GM19099 (cell line): ENCODE data around the gene A2M.

Source experiments
- POLR2A ChIP-seq: IDR thresholded peaks from 3 replicates; pipeline ENCODE4 v1.6.1; 2011; ENCODE audit warnings: low read depth; ENCODE audit not compliant: insufficient read length; ENCODE audit errors: extremely low read depth

Gene A2M

DNA sequence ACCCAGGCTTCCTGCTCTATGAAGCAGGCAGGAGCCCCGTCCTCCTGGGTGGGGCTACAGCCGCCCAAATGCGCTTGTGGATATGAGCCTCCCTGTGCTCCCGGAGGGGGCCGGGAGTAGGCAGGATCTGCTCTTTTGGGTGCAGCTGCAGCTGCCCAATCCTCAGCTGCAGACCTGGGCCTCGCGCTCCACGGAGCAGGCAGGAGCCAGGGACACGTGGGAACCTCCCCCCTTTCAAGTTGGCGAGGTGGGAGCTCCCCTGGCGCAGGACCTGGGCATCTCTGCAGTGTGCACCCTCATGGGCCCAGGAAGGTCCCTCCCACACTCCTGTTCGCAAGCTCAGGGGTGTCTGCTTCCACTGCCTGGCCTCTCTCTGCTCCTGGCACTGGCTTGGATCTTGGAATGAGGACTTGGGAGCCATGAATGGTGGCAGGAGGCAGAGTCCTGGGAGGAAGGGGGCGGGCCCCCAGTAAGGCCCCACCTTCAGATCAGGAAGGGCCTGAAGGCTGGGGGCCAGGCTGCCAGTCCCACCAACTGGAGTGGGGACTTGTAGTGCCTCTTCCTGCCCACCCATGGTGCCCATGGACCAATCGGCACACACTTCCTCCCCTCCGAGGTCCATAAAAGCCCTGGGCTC, 65.1 kb downstream of the A2M start:
- no peak for TF ChIP-seq POLR2A

DNA sequence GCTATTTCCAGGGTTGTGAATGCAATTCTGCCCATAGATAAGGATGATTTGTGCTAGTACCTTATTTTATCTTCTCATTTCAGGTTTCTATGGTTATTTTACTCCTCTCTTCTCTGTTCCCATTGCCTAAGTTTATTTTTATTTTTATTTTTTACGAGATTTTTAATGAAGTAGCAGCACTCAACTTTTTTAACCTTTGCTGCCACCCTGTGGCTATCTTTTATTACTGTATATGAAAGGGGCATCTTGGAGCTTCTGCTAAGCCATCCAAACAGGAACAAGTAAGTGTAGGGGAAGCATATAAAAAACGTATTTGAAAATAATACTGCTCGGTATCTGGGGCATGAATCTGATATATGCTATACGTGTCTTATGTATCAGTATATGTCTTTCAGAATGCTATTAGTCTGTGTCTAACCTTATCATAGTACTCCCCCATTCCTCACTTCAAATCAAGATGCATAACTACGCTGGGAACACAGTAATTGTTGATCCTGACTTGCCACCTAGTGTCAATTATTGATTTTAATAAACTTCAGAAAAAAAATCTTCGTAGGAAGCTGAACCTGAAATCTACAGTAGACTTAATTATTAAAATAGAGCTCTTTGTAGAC, 66.1 kb downstream of the A2M start:
- no peak for TF ChIP-seq POLR2A

DNA sequence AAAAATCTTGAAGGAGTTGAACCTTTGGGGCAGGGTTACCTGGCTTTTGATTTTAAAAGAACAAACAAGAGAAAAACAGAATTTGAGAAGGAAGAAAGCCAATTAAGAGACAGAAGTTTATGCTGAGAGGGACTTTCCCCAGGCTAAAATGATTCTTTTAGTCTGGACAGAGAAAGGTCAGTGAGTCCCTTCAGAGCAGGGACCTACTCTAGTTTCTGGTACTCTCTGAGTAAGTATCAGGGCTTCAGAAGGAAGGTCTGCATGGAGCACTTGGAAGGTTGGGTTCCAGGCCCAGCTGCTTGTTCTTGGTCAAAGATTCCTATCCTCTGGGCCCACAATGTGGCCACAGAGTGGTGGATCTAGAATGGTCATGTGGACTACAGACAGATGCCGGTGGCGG, 66.8 kb downstream of the A2M start:
- TF ChIP-seq POLR2A = no peak

DNA sequence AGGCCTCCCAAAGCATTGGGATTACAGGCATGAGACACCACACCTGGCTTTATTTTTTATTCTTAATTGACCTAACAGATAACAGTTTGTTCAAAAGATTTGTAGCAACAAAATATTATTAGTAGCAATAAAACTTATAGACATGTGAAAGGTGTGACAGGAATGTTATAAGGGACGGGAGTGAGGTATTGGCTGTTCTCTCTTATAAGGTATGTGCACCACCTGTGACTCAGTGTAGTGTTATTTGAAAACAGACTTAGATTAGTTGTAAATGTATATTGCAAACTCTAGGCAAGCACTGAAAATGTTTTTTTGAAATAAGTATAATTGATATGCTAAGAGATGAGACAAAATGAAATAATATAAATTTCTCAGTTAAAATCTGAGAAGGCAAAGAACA, 68.6 kb downstream of the A2M start:
- TF ChIP-seq POLR2A = no peak

DNA sequence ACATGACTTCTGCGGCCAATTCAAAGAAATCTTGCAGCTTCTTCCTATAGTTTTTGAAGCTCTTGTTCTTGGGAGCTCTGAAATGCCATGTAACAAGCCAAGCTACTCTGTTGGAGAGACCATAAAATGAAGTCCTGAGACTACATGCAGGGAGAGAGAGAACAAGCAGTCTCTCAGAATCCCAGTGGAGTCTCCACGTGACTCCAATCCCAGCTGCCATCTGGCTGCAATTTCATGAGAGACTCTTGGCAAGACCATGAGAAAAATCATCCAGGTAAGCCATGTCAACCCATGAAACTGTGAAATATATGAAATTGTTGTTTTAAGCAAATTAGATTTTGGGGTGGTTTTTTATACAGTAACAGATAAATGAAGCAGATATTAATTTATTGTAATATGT, 72.0 kb downstream of the A2M start:
- TF ChIP-seq POLR2A = no peak

DNA sequence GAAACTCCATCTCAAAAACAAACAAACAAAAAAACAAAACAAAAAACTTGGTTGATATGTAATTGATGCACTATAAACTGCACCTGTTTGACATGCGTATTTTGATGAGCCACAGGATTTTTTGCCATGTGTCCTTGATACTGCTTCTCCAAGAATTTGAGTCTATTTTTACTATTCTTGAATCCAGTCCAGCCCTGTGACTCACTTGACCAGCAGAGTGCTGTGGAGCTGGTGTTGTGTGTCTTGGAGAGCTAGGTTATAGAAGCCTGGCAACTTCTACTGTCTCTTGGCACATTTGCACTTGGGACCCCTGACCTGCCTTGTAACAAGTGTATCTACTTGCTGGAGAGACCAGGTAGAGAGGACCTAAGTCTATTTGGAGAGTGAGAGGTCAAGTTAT, 74.4 kb downstream of the A2M start:
- no peak for TF ChIP-seq POLR2A

DNA sequence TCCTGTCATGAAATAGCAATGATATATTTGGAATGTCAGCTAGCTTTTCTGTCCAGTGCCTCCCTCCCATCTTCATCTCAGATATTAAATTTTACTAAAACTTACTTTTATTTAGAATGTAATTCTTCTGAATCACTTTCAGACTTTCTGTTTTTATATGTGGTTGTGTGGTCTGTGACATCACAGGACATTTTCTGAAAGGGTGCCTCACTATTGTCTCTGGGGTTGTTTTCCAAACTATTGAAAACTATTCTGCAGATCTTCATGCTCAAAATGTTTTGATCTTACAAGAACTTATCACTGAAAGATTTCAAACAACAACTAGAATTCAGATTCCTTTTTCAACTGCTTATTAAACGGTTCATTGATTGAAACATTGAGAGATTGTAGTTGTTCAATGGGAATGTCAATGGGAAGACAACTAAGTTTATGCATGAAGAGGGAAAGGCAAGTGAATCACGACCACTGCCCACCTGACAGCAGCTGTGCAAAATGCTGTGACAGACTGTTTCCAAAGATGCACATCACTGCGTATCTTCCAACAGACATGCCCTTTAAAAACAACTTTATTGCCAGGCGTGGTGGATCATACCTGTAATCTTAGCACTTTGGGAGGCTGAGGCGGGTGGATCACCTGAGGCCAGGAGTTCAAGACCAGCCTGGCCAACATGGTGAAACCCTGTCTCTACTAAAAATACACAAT, 75.1 kb downstream of the A2M start:
- TF ChIP-seq POLR2A = no peak

DNA sequence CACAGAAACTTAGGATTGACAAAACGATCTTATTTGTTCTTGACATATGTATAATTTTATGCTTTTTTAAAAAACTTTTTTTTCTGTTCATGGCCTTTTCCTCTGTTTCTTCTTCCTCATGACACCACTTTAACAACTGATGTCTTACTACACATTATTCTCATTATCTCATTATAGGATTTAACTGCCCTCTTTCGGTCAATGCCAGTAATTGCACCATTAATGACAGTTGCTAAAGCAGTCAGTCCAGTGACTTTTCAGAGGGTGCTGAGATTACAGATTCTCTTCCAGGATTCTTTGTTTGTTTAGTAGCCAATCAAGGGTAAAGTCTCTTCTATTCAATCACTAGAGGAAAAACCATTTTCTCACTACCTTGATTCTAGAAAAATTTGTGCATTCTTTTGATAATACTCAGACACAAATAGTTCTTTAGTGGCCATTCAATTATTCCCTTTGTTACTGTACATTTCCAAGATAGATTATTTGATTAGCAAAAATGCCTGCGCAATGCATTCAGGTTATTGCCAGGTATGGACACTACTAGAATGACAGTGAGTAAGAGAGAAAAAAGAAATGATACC, 76.2 kb downstream of the A2M start:
- no peak for TF ChIP-seq POLR2A

DNA sequence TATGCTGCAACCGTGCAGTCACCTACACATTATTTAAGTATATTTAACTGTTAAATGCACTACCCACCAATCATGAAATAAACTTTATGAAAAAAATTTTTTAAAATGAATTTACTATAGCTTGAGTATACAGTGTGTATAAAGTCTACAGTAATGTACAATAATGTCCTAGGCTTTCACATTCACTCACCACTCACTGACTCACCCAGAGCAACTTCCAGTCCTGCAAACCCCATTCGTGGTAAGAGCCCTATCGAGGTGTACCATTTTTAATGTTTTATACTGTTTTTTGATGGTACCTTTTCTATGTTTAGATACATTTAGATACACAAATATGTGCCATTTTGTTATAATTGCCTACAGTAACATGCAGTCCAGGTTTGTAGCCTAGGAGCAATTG, 78.3 kb downstream of the A2M start:
- no peak for TF ChIP-seq POLR2A

DNA sequence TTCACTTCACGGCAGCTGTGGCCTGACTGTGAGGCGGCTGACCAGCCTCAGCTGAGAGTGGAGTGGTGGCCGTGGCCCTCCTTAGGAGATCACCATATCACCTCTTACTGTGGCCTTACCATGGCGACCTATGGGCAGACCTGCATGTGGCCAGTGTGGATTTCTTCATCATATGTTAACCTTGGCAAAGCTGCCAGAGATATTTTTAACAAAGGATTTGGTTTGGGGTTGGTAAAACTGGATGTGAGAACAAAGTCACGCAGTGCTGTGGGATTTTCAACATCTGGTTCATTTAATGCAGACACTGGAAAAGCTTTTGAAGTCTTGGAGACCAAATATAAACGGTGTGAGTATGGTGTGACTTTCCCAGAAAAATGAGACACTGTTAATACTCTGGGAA, 79.5 kb downstream of the A2M start:
- no peak for TF ChIP-seq POLR2A

DNA sequence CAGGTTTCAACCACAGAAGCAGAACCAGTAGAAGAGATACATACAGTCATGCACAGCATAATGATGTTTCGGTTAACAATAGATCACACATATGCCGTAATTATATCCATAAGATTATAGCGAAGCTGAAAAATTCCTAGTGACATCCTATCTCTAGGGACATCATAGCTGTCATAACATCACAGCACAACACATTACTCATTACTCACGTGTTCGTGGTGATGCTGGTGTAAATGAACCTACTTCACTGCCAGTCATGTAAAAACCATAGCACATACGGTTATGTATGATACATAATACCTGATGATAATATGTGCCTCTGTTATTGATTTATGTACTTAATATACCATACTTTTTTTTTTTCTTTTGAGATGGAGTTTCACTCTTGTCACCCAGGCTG, 81.6 kb downstream of the A2M start:
- TF ChIP-seq POLR2A = no peak

DNA sequence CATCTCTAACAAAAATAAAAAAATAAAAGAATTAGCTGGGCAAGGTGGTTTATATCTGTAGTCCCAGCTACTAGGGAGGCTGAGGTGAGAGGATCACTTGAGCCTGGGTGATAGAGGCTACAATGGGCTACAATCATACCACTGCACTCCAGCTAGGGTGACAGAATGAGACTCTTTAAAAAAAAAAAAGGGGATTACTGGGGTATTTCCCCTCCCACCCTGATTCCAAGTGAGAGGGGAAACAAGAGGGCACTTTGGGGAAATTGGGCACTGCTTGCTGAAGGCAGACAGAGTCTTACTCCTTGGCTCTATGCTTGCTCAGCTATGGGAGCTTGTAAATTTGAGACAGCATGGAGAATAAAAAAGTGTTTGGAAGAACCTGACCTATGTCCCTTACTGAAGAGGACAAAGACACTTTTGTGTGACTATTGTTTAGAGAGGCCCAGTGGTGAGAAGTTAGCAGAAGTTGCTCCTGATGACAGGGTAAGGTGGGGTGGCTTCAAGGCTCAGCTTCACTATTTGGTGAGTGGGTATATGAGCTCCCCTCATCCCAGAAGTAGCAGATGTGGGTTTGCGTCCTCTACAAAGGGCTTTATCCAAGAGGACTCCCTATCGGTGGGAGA, 82.3 kb downstream of the A2M start:
- TF ChIP-seq POLR2A = no peak

DNA sequence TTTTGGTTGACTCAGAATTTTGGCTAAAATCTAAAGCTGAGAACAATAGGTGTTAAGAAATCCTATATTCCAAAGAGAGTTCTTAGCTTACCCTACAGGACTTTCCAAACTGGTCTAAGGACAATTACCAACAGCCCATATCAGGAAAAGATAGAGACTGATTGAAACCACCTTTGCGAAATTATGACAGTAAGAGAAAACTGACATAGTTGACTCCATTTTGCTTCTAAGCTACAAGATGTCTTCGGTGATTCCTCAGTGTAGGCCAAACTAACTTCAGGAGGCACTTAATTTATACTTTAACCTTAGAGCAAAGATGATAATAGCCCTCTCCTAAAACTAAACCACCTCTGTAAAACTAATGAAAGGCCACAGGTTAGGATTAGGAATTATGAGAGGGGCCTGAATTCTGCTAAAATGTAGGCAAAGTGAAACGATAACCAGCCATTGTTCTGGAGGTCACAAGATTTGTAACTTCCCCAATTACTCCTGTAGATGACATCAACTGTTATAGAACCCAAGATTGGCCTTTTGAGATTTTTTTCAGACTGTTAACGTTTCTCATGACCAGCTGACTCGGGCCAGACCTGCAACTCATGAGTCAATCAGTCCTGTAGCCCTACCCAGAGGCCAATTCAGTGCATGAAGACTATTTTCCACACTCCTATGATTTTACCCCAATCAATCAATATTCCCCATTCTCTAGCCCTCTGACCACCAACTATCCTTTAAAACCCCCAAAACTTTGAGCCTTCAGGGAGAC, 83.3 kb downstream of the A2M start:
- TF ChIP-seq POLR2A = no peak

DNA sequence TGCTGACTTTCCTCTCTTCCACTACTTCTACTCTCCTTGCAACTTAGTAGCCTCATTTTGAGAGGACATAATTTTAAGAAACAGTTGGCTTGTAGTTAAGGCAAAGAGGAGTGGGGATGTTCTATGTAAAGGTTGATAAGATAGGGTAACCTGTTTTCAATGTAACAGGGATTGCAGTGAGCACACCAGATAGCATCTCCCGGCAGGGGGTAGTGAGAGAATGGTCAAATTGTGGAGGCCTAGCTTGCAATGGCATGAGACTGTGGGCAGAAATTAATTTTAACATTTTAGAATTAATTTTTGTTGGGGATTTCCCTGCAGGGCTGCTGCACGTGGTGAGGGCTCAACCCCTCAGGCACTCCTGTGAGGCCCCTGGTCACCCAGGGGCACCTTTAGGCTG, 84.9 kb downstream of the A2M start:
- TF ChIP-seq POLR2A = no peak
